Measurements from ENCODE around the gene CDH2.

DNA sequence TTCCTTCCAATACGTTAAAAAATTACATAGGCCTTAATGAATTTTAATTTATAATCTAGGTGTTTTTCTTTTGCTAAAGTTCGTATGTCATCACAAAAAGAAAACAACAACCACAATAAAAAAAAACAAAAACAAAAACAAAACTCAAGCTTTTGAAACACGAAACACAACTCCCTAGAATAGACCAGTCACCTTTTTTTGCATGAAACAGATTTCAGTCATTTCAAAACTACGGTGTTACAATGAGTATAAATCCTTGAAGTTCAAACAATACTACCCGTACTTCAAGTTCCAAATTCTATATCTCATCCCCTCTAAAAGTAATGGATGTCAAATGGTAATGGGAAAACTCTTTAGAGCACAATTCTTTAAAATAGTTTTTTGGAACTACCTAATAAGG, 142.4 kb downstream of the CDH2 start:
- TF ChIP-seq CTCF (IDR thresholded peaks at IDR 0.05), result no peak
- TF ChIP-seq POLR2A (IDR thresholded peaks at IDR 0.05), result no peak
- no peak for TF ChIP-seq POLR2AphosphoS5 (IDR thresholded peaks at IDR 0.05)

Measured in gastroesophageal sphincter (tissue), 3 donors.